HG02610 (cell line): ENCODE results near the gene CHST3.
"Not testable (repeated sequence)": the region's sequence is repeated elsewhere in the genome, so short reads cannot be mapped to it uniquely, and the experiment has no call there.

ENCODE experiments used
- ATAC-seq: cut with Tn5 transposase; IDR thresholded peaks from one replicate; pipeline ENCODE4 v1.9.1; 2021; ENCODE audit warnings: mild to moderate bottlenecking, moderate library complexity; ENCODE audit not compliant: unreplicated experiment

The CHST3 gene

GRCh38 chr10:71948496-71949067 lies 15.6 kb upstream of the CHST3 start:
- no peak for ATAC-seq

GRCh38 chr10:71950683-71951082 lies 13.5 kb upstream of the CHST3 start:
- ATAC-seq = no peak

- no peak for ATAC-seq
These were observed 11.4 kb upstream of the CHST3 start for GRCh38 chr10:71952745-71953144.

GRCh38 chr10:71957546-71958275 lies 6.5 kb upstream of the CHST3 start:
- no peak for ATAC-seq

- ATAC-seq = no peak
These were observed 4.7 kb upstream of the CHST3 start for GRCh38 chr10:71959526-71959925.

- no peak for ATAC-seq
These were observed 2.4 kb upstream of the CHST3 start for GRCh38 chr10:71961831-71962230.

GRCh38 chr10:71962901-71963300 lies 1.3 kb upstream of the CHST3 start:
- no peak for ATAC-seq

- ATAC-seq = no peak
These were observed 671 bp upstream of the CHST3 start for GRCh38 chr10:71963351-71964097.

- no peak for ATAC-seq
These were observed 734 bp downstream of the CHST3 start for GRCh38 chr10:71964743-71965515.

- no peak for ATAC-seq
These were observed 1.4 kb downstream of the CHST3 start for GRCh38 chr10:71965623-71966022.

GRCh38 chr10:71966046-71967004 lies 2.1 kb downstream of the CHST3 start:
- ATAC-seq = no peak

- ATAC-seq = not testable (repeated sequence)
These were observed 3.8 kb downstream of the CHST3 start for GRCh38 chr10:71967958-71968357.

GRCh38 chr10:71968553-71969474 lies 4.6 kb downstream of the CHST3 start:
- ATAC-seq = no peak

GRCh38 chr10:71969929-71970328 lies 5.7 kb downstream of the CHST3 start:
- ATAC-seq = no peak

GRCh38 chr10:71970331-71970730 lies 6.1 kb downstream of the CHST3 start:
- no peak for ATAC-seq

- ATAC-seq = no peak
These were observed 6.7 kb downstream of the CHST3 start for GRCh38 chr10:71970869-71971268.

- no peak for ATAC-seq
These were observed 7.1 kb downstream of the CHST3 start for GRCh38 chr10:71971311-71971731.

GRCh38 chr10:71971769-71972555 lies 7.8 kb downstream of the CHST3 start:
- no peak for ATAC-seq
